Measurements from ENCODE around the gene CLBA1. TPM values are rescaled to one million over a fixed set of nuclear protein-coding genes. Genes with fewer than 3 reads are reported as not detected.

Gene CLBA1
- polyA plus RNA-seq, 2 of the 4 experiments (the other 2 are of a cell fraction), result 11.5 to 12.0 TPM

Other genes with a start within 250 kb of the CLBA1 start
- gene SIVA1, start 232.6 kb upstream of the CLBA1 start, polyA plus RNA-seq (2011; rRNA removed), result 90.0 and 94.2 TPM in 2 replicates
- 157 to 169 TPM (median 163 TPM) in 3 replicates for gene SIVA1, start 232.6 kb upstream of the CLBA1 start, polyA plus RNA-seq (2017; fragmentation: RNase III; extraction: RNeasy Plus Mini Kit Qiagen cat#74134 plus additional on column Dnase treatment)
- 66.0 and 70.2 TPM in 2 replicates for gene AKT1, start 190.0 kb upstream of the CLBA1 start, polyA plus RNA-seq (2011; rRNA removed)
- gene AKT1, start 190.0 kb upstream of the CLBA1 start, polyA plus RNA-seq (2017; fragmentation: RNase III; extraction: RNeasy Plus Mini Kit Qiagen cat#74134 plus additional on column Dnase treatment), result 87.1 to 93.8 TPM (median 93.0 TPM) in 3 replicates
- 1.6 and 2.1 TPM in 2 replicates for gene ZBTB42, start 184.7 kb upstream of the CLBA1 start, polyA plus RNA-seq (2011; rRNA removed)
- 2.3 to 3.1 TPM (median 2.6 TPM) in 3 replicates for gene ZBTB42, start 184.7 kb upstream of the CLBA1 start, polyA plus RNA-seq (2017; fragmentation: RNase III; extraction: RNeasy Plus Mini Kit Qiagen cat#74134 plus additional on column Dnase treatment)
- gene CEP170B, start 120.5 kb upstream of the CLBA1 start, polyA plus RNA-seq (2011; rRNA removed), result 3.9 and 4.5 TPM in 2 replicates
- 13.1 to 14.3 TPM (median 13.5 TPM) in 3 replicates for gene CEP170B, start 120.5 kb upstream of the CLBA1 start, polyA plus RNA-seq (2017; fragmentation: RNase III; extraction: RNeasy Plus Mini Kit Qiagen cat#74134 plus additional on column Dnase treatment)
- gene PLD4, start 60.9 kb upstream of the CLBA1 start, polyA plus RNA-seq (2011; rRNA removed), result 0.01 TPM in 2 replicates
- 0.01 TPM in 2 of 3 replicates, not detected in the other for gene PLD4, start 60.9 kb upstream of the CLBA1 start, polyA plus RNA-seq (2017; fragmentation: RNase III; extraction: RNeasy Plus Mini Kit Qiagen cat#74134 plus additional on column Dnase treatment)
- gene AHNAK2, start 7.4 kb upstream of the CLBA1 start, polyA plus RNA-seq (2011; rRNA removed), result 43.7 and 56.7 TPM in 2 replicates
- 34.4 to 46.5 TPM (median 43.3 TPM) in 3 replicates for gene AHNAK2, start 7.4 kb upstream of the CLBA1 start, polyA plus RNA-seq (2017; fragmentation: RNase III; extraction: RNeasy Plus Mini Kit Qiagen cat#74134 plus additional on column Dnase treatment)
- gene CDCA4, start 35.3 kb downstream of the CLBA1 start, polyA plus RNA-seq (2011; rRNA removed), result 19.5 and 24.2 TPM in 2 replicates
- 25.9 to 28.0 TPM (median 26.9 TPM) in 3 replicates for gene CDCA4, start 35.3 kb downstream of the CLBA1 start, polyA plus RNA-seq (2017; fragmentation: RNase III; extraction: RNeasy Plus Mini Kit Qiagen cat#74134 plus additional on column Dnase treatment)
- gene GPR132, start 79.6 kb downstream of the CLBA1 start, polyA plus RNA-seq (2011; rRNA removed), result 0.19 and 0.49 TPM in 2 replicates
- 0.16 to 0.22 TPM (median 0.18 TPM) in 3 replicates for gene GPR132, start 79.6 kb downstream of the CLBA1 start, polyA plus RNA-seq (2017; fragmentation: RNase III; extraction: RNeasy Plus Mini Kit Qiagen cat#74134 plus additional on column Dnase treatment)
- 4.8 and 5.9 TPM in 2 replicates for gene JAG2, start 183.0 kb downstream of the CLBA1 start, polyA plus RNA-seq (2011; rRNA removed)
- gene JAG2, start 183.0 kb downstream of the CLBA1 start, polyA plus RNA-seq (2017; fragmentation: RNase III; extraction: RNeasy Plus Mini Kit Qiagen cat#74134 plus additional on column Dnase treatment), result 20.4 to 26.8 TPM (median 22.5 TPM) in 3 replicates
- gene NUDT14, start 195.5 kb downstream of the CLBA1 start, polyA plus RNA-seq (2011; rRNA removed), result 11.3 and 12.6 TPM in 2 replicates
- 27.8 to 31.3 TPM (median 30.7 TPM) in 3 replicates for gene NUDT14, start 195.5 kb downstream of the CLBA1 start, polyA plus RNA-seq (2017; fragmentation: RNase III; extraction: RNeasy Plus Mini Kit Qiagen cat#74134 plus additional on column Dnase treatment)